ENCODE measurements around the gene SMC6. TPM values are rescaled to one million over a fixed set of nuclear protein-coding genes. Genes with fewer than 3 reads are reported as not detected.

Gene SMC6
- total RNA-seq, 2 experiments from 2014 or later, result 19.7 to 19.9 TPM

DNA sequence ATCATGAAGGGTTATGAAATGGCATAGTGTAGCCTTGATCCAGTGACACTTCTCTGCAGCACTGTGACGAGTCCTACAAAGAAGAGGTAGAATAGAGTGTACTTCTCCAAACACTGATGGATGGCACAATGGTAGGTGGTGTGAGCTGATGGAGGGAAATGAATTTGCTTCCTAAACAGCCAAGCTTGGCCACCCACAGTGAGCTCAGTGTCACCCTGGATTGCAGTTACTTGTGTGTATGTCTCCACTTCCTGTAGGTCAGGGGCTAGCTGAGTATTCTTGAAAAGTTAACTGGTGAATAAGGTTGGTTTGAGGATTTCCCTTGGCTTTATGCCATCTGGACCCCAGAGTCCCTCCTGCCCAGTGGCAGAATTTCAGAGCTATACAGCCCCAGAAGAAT is 137.2 kb downstream of the SMC6 start:
- TF ChIP-seq, protein P1, sequence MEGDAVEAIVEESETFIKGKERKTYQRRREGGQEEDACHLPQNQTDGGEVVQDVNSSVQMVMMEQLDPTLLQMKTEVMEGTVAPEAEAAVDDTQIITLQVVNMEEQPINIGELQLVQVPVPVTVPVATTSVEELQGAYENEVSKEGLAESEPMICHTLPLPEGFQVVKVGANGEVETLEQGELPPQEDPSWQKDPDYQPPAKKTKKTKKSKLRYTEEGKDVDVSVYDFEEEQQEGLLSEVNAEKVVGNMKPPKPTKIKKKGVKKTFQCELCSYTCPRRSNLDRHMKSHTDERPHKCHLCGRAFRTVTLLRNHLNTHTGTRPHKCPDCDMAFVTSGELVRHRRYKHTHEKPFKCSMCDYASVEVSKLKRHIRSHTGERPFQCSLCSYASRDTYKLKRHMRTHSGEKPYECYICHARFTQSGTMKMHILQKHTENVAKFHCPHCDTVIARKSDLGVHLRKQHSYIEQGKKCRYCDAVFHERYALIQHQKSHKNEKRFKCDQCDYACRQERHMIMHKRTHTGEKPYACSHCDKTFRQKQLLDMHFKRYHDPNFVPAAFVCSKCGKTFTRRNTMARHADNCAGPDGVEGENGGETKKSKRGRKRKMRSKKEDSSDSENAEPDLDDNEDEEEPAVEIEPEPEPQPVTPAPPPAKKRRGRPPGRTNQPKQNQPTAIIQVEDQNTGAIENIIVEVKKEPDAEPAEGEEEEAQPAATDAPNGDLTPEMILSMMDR (IDR thresholded peaks at IDR 0.05), result no peak
- ChIA-PET POLR2A (interaction anchor here (0.6 kb wide), 1 partner anchor 34 kb away, joined by 3 read pairs; no protein-coding TSS in a partner anchor), CTCF (interaction anchor here (0.7 to 1.0 kb wide), 3 partner anchors 30 to 55 kb away, joined by 3 to 4 read pairs (median 4); no protein-coding TSS in a partner anchor)
- no peak overlapping the region for H3K4me3 Mint-ChIP-seq
- no peaks in the 10 kb centered on the region for H3K9me3 Mint-ChIP-seq
- H3K36me3 Mint-ChIP-seq (ENCODE audit: low read depth), result no peaks in the 10 kb centered on the region
- H3K27me3 Mint-ChIP-seq, result peaks cover 7% of the 10 kb centered on the region
- no peaks in the 10 kb centered on the region for H3K4me1 Mint-ChIP-seq (ENCODE audit: low read depth)
- DNase-seq (no peak), ATAC-seq (no peak)
- H3K27ac Mint-ChIP-seq, result no peak overlapping the region
- intact Hi-C loops (cut with micrococcal nuclease), result no loop called here

DNA sequence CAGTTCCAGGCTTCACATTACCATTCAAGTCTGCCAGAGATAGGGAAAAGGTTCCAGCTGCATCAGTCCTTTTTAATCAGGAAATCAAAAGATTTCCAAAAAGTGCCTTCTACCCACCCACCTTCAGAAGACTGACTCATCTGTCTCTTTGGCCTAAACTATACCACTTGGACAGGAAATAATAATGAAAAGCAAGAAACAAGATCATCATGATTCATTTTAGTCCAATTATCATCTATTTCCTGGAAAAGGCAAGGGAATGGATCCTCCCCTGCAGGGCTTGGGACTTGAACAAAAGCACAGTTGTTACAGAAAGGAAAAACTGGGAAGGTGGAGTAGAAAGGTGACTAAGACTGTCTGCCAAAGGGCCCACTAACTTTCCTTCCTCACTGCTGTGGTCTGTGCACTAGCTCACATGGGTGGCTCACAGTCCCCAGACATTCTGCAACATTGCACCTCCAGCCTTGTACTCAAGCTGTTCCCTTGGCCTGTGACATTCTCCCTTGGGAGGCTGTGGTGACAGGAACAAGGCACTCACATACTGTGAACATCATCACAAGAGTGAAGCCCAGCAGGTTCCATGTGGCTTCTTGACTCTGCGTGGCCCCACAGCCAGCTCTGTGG is 137.8 kb downstream of the SMC6 start:
- ChIA-PET CTCF (interaction anchor here (0.7 to 1.0 kb wide), 2 partner anchors 30 to 55 kb away, joined by 3 to 4 read pairs; no protein-coding TSS in a partner anchor), POLR2A (no interaction called here)
- H3K27ac Mint-ChIP-seq, result no peak overlapping the region

DNA sequence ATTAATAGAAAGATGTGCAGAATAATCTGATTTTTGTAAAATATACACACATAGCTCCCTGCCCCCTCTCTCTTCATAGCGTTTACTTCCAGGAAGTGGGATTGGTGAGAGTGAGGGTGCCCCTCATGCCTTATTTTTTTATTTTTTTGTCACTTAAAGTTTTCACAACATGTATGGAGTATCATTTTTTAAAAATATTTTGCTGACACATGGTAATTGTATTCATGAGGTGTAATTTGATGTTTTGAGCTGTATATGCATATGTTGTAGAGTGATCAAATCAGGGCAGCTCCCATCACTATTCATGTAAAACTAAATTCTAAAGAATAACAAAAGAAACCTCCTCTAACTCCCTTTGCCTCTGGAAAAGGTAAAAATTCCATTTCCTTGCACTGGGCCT is 138.5 kb downstream of the SMC6 start:
- ChIA-PET POLR2A (no interaction called here), CTCF (no interaction called here)
- ATAC-seq, result no peak
- H3K27ac Mint-ChIP-seq, result no peak overlapping the region
- intact Hi-C loops (cut with micrococcal nuclease), result no loop called here
- TF ChIP-seq, protein P1 (IDR thresholded peaks at IDR 0.05), result no peak
- no peaks in the 10 kb centered on the region for H3K9me3 Mint-ChIP-seq
- H3K27me3 Mint-ChIP-seq, result peaks cover 6% of the 10 kb centered on the region
- H3K4me3 Mint-ChIP-seq, result no peak overlapping the region
- H3K4me1 Mint-ChIP-seq (ENCODE audit: low read depth), result no peaks in the 10 kb centered on the region
- H3K36me3 Mint-ChIP-seq (ENCODE audit: low read depth), result no peaks in the 10 kb centered on the region
- no peak for DNase-seq

More for the DNA sequence above, 137.8 kb downstream of the SMC6 start:
- Mint-ChIP-seq H3K9me3 (no peaks in the 10 kb centered on the region), H3K4me3 (no peak overlapping the region), H3K36me3 (ENCODE audit: low read depth) (no peaks in the 10 kb centered on the region), H3K4me1 (ENCODE audit: low read depth) (no peaks in the 10 kb centered on the region), H3K27me3 (peaks cover 6% of the 10 kb centered on the region)
- intact Hi-C loops (cut with micrococcal nuclease), result no loop called here
- TF ChIP-seq, protein P1 (IDR thresholded peaks at IDR 0.05), result no peak
- ATAC-seq, result no peak
- DNase-seq, result no peak

DNA sequence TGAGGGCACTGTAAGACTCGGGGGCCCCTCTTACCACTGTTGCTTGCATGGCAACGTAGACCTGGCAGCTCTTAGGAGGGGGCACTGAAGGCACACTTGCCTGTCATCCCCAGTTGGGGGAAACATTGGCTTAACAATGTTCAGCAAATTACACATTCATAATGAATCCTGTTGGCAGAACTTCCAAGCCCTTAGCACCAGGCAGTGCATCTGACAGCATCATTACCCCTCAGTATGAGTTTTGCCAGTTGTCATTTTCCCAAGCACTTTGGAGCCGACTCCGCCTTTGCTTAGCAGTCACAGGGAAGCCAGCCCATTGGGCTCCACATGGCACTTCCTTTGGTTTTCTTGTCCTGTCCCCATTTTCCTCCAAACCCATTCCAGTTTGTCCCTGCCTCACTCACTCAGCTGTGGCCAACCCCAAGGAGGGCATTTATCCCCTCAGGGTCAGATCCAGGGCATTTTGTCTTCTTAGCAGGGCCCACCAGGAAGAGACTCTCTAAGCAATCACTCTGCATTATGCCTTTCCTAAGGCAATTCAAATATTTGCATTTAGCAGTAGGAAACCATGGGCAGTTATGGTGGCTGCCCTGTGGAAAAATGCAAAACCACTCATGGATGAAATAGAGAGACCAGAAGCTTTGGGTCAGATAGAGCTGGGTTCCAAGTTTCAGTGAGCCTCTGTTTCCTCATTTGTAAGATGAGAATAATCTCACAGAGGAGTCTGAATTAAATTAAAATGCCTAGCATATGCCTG is 139.3 kb downstream of the SMC6 start:
- H3K4me3 Mint-ChIP-seq, result no peak overlapping the region
- H3K4me1 Mint-ChIP-seq (ENCODE audit: low read depth), result no peaks in the 10 kb centered on the region
- H3K27ac Mint-ChIP-seq, result no peak overlapping the region
- intact Hi-C loops (cut with micrococcal nuclease), result no loop called here
- H3K9me3 Mint-ChIP-seq, result no peaks in the 10 kb centered on the region
- ChIA-PET POLR2A (no interaction called here), CTCF (no interaction called here)
- ATAC-seq, result no peak
- H3K27me3 Mint-ChIP-seq, result peaks cover 6% of the 10 kb centered on the region
- H3K36me3 Mint-ChIP-seq (ENCODE audit: low read depth), result no peaks in the 10 kb centered on the region
- DNase-seq, result no peak
- TF ChIP-seq, protein P1 (IDR thresholded peaks at IDR 0.05), result no peak

Other genes starting within 250 kb of the SMC6 start
- gene RAD51AP2, start 235.4 kb downstream of the SMC6 start, total RNA-seq, result not detected
- gene VSNL1, start 213.1 kb downstream of the SMC6 start, total RNA-seq, result not detected
- gene GEN1, start 328 bp upstream of the SMC6 start, total RNA-seq, result 10 to 100 TPM; 19.8 to 27.6 TPM
- not detected for gene MSGN1, start 62.6 kb upstream of the SMC6 start, total RNA-seq
- not detected for gene KCNS3, start 124.9 kb upstream of the SMC6 start, total RNA-seq

All from activated CD8-positive, alpha-beta T cell treated with anti-CD3 and anti-CD28 coated beads for 36 hours (primary cell).